Activated B cell treated with CpG ODN at 0.5 μM for 24 hours (primary cell): ENCODE measurements around the gene STEAP1. TPM values are rescaled to one million over a fixed set of nuclear protein-coding genes. Genes with fewer than 3 reads are reported as not detected.

Source experiments
- ATAC-seq: fragments of 200-7000 bp; cut with Tn5 transposase; one replicate; pipeline ENCODE4 v1.10.0; 2021; ENCODE audit warnings: low read depth, mild to moderate bottlenecking, moderate library complexity
- CTCF ChIA-PET: fragments of 350-600 bp; sonication (Branson Sonifier 250); formaldehyde crosslinking; loops from one replicate; lab custom pipeline; 2021; ENCODE audit warnings: antibody characterized with exemption; lab: Charles Lee
- POLR2A ChIA-PET: fragments of 350-600 bp; sonication (Branson Sonifier 250); formaldehyde crosslinking; loops from one replicate; lab custom pipeline; 2021; ENCODE audit warnings: antibody characterized with exemption; lab: Charles Lee
- DNase-seq: peaks from one replicate; pipeline ENCODE4 v3.0.0; 2022
- H3K27ac Mint-ChIP-seq: one replicate; pipeline ENCODE4 v1.8.0; 2020; ENCODE audit warnings: mixed read lengths
- H3K27me3 Mint-ChIP-seq: one replicate; pipeline ENCODE4 v1.8.0; 2021; ENCODE audit warnings: mixed read lengths
- H3K36me3 Mint-ChIP-seq: one replicate; pipeline ENCODE4 v1.8.0; 2021; ENCODE audit warnings: low read depth, mixed read lengths
- H3K4me1 Mint-ChIP-seq: one replicate; pipeline ENCODE4 v1.8.0; 2021; ENCODE audit warnings: mixed read lengths
- H3K4me3 Mint-ChIP-seq: one replicate; pipeline ENCODE4 v1.8.0; 2020; ENCODE audit warnings: mild to moderate bottlenecking, mixed read lengths
- H3K9me3 Mint-ChIP-seq: one replicate; pipeline ENCODE4 v1.8.0; 2020; ENCODE audit warnings: mixed read lengths
- CTCF ChIP-seq: fragments of 200-600 bp; IDR thresholded peaks from one replicate; pipeline ENCODE4 v1.8.0; 2022; ENCODE audit warnings: antibody characterized with exemption, mild to moderate bottlenecking
- intact Hi-C: fragments of 100-400 bp; cut with micrococcal nuclease; formaldehyde crosslinking; loops from one replicate; pipeline ENCODE4 v1.15.1; 2024
- total RNA-seq: library from RNA; stranded (reverse); gene quantifications from 2 replicates; pipeline ENCODE4 v1.2.3, GENCODE V29; 2022

The STEAP1 gene
- total RNA-seq, 1 donor from 2014 or later, result 0.80 TPM

- CTCF ChIA-PET, result interaction anchor here (1.1 kb wide), 1 partner anchor 19 kb away, joined by 3 read pairs; the partner anchor contains the start of gene STEAP1
- ATAC-seq (peak; percentile 10), DNase-seq (no peak)
- Mint-ChIP-seq H3K4me3 (no peak overlapping the region), H3K36me3 (no peaks in the 10 kb centered on the region), H3K27me3 (peaks cover 2% of the 10 kb centered on the region), H3K4me1 (peaks cover 3% of the 10 kb centered on the region), H3K27ac (no peak overlapping the region), H3K9me3 (peaks cover 5% of the 10 kb centered on the region)
- POLR2A ChIA-PET, result no interaction called here
- intact Hi-C loops, result no loop called here
- no peak for TF ChIP-seq CTCF
Observed at GRCh38 chr7:90173127-90173844, 19.0 kb downstream of the STEAP1 start.

- Mint-ChIP-seq H3K27ac (no peak overlapping the region), H3K27me3 (peaks cover under 1% of the 10 kb centered on the region), H3K4me3 (no peak overlapping the region), H3K4me1 (peaks cover 22% of the 10 kb centered on the region), H3K9me3 (peaks cover 4% of the 10 kb centered on the region), H3K36me3 (no peaks in the 10 kb centered on the region)
- POLR2A ChIA-PET, result no interaction called here
- ATAC-seq (no peak), DNase-seq (no peak)
- CTCF ChIA-PET, result no interaction called here
- intact Hi-C loops, result no loop called here
- TF ChIP-seq CTCF, result no peak
Observed at GRCh38 chr7:90175667-90176066, 21.4 kb downstream of the STEAP1 start.

DNA sequence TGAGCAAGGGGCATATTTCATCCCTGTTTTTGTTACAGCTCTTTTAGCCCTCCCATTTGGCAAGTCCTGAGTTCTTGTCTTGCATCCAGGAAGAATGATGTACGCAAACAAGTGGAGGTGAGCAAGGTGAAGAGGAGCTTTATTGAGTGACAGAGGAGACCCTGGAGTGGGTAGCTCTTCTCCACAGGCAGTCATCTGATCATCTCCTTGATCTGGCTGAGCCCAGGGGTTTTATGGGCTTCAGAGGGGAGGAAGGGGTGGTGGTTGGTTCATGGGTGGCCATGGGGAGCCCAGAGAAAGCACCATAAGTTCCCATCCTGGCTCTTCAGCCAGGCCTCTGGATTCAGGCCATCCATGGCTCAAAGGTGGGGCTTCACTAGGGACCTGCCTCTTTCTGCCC lies 21.9 kb downstream of the STEAP1 start:
- ATAC-seq (no peak), DNase-seq (no peak)
- Mint-ChIP-seq H3K36me3 (no peaks in the 10 kb centered on the region), H3K27ac (no peak overlapping the region), H3K4me3 (no peak overlapping the region), H3K9me3 (peaks cover 4% of the 10 kb centered on the region), H3K4me1 (peaks cover 23% of the 10 kb centered on the region), H3K27me3 (no peaks in the 10 kb centered on the region)
- ChIA-PET POLR2A (no interaction called here), CTCF (no interaction called here)
- intact Hi-C loops, result no loop called here
- no peak for TF ChIP-seq CTCF

- H3K27ac Mint-ChIP-seq, result no peak overlapping the region
- no peak overlapping the region for H3K4me3 Mint-ChIP-seq
- ChIA-PET POLR2A (no interaction called here), CTCF (no interaction called here)
- no peaks in the 10 kb centered on the region for H3K27me3 Mint-ChIP-seq
- no peaks in the 10 kb centered on the region for H3K36me3 Mint-ChIP-seq
- ATAC-seq, result no peak
- H3K9me3 Mint-ChIP-seq, result peaks cover 4% of the 10 kb centered on the region
- intact Hi-C loops, result loop anchor here (2.0 kb wide), 1 partner anchor 67 kb away; the partner anchor contains the start of gene CFAP69
- no peak for DNase-seq
- peaks cover 23% of the 10 kb centered on the region for H3K4me1 Mint-ChIP-seq
- TF ChIP-seq CTCF, result no peak
Observed at GRCh38 chr7:90178166-90178565, 23.9 kb downstream of the STEAP1 start.

DNA sequence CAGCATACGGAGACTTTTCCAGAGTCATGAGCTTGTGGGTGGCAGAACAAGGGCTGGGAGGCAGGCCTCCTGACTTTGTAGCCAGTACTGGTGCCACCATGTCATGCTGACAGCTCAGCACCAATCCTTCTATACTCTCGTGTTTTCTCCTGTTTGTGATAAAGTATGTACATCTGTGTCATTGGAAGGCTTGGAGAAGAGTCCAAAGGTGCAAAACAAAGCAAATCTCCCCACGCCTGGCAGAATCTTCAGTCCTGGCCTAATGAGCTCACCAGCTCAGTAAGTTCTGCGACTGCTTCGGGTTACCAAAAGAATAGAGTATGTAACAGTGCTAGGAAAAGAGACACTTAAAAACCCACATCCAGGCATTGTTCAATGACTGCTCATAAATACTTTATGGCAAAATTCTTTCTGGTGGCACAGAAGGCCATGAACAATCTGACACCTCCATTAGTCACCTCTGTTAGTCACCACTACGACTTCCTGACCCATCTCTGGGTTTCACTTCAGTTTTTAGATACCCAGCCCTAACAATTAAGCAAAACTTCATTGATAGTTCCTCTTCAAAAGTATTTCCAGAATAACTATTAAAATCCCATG lies 24.5 kb downstream of the STEAP1 start:
- H3K4me3 Mint-ChIP-seq, result peak overlapping the region; percentile 56
- intact Hi-C loops, result loop anchor here (1.0 to 2.0 kb wide), 2 partner anchors 9 to 66 kb away; partner anchors contain the start of gene CFAP69
- no peak for TF ChIP-seq CTCF
- H3K27ac Mint-ChIP-seq, result peak overlapping the region; percentile 81
- H3K4me1 Mint-ChIP-seq, result peaks cover 23% of the 10 kb centered on the region
- H3K36me3 Mint-ChIP-seq, result no peaks in the 10 kb centered on the region
- H3K9me3 Mint-ChIP-seq, result peaks cover 4% of the 10 kb centered on the region
- DNase-seq (no peak), ATAC-seq (peak; percentile 89)
- no peaks in the 10 kb centered on the region for H3K27me3 Mint-ChIP-seq
- CTCF ChIA-PET, result no interaction called here
- POLR2A ChIA-PET, result no interaction called here
